Naive thymus-derived CD4-positive, alpha-beta T cell (primary cell): Measurements from ENCODE around the gene FAAP100. TPM values are rescaled to one million over a fixed set of nuclear protein-coding genes. Genes with fewer than 3 reads are reported as not detected.

Source experiments
- ATAC-seq: fragments of 150-1000 bp; cut with Tn5 transposase; 2 replicates; pipeline ENCODE4 v1.10.0; 2021; ENCODE audit warnings: mild to moderate bottlenecking, moderate library complexity
- CTCF ChIA-PET: fragments of 350-600 bp; sonication (Branson Sonifier 250); formaldehyde crosslinking; loops from one replicate; lab custom pipeline; 2021; ENCODE audit warnings: antibody characterized with exemption; lab: Charles Lee
- POLR2A ChIA-PET: fragments of 350-600 bp; sonication (Branson Sonifier 250); formaldehyde crosslinking; loops from one replicate; lab custom pipeline; 2021; ENCODE audit warnings: antibody characterized with exemption, inconsistent platforms; lab: Charles Lee
- DNase-seq, 9 donors: peaks; one replicate each; pipeline versions ENCODE4 v3.0.0 to v3.0.0-alpha.2; 2020 to 2022; ENCODE audit warnings: mixed read lengths in 1 of 9
- H3K27ac ChIP-seq: one replicate; pipeline ENCODE4 v1.7.0; 2013; ENCODE audit warnings: mild to moderate bottlenecking, low read depth, low read length, moderate library complexity
- H3K27me3 ChIP-seq, 2 donors: one replicate each; pipeline ENCODE4 v1.7.0; 2013; ENCODE audit warnings: low read length in 2 of 2, mild to moderate bottlenecking in 2 of 2, moderate library complexity in 2 of 2; ENCODE audit not compliant: control insufficient read depth in 2 of 2, insufficient read depth in 2 of 2
- H3K36me3 ChIP-seq, 3 experiments: 1 replicate in 2 of 3; 2 replicates in 1 of 3; pipeline ENCODE4 v1.7.0; 2013; ENCODE audit warnings: low read length in 3 of 3, mild to moderate bottlenecking in 3 of 3, moderate library complexity in 1 of 3; ENCODE audit not compliant: insufficient read depth in 3 of 3, control insufficient read depth in 2 of 3
- H3K4me1 ChIP-seq, 2 donors: one replicate each; pipeline ENCODE4 v1.7.0; 2013; ENCODE audit warnings: low read length in 2 of 2, mild to moderate bottlenecking in 2 of 2, moderate library complexity in 1 of 2; ENCODE audit not compliant: control insufficient read depth in 2 of 2, insufficient read depth in 2 of 2
- H3K4me3 ChIP-seq: 2 replicates; pipeline ENCODE4 v1.7.0; 2013; ENCODE audit warnings: mild to moderate bottlenecking, low read length
- H3K9me3 ChIP-seq, 3 experiments: 1 replicate in 2 of 3; 2 replicates in 1 of 3; pipeline ENCODE4 v1.7.0; 2013; ENCODE audit warnings: low read length in 3 of 3; ENCODE audit not compliant: control insufficient read depth in 2 of 3
- H3K27ac Mint-ChIP-seq, 9 donors: one replicate each; pipeline ENCODE4 v1.8.0; 2020 to 2022; ENCODE audit warnings: mixed read lengths in 9 of 9, mild to moderate bottlenecking in 8 of 9, moderate library complexity in 5 of 9, inconsistent platforms in 2 of 9
- H3K27me3 Mint-ChIP-seq, 5 donors: one replicate each; pipeline ENCODE4 v1.8.0; 2021 to 2022; ENCODE audit warnings: mixed read lengths in 5 of 5, mild to moderate bottlenecking in 1 of 5
- H3K36me3 Mint-ChIP-seq, 5 donors: one replicate each; pipeline ENCODE4 v1.8.0; 2020 to 2022; ENCODE audit warnings: mixed read lengths in 5 of 5, mild to moderate bottlenecking in 3 of 5, inconsistent platforms in 1 of 5
- H3K4me1 Mint-ChIP-seq, 7 donors: one replicate each; pipeline ENCODE4 v1.8.0; 2020 to 2022; ENCODE audit warnings: mixed read lengths in 7 of 7, mild to moderate bottlenecking in 3 of 7, inconsistent platforms in 1 of 7
- H3K4me3 Mint-ChIP-seq, 10 donors: one replicate each; pipeline ENCODE4 v1.8.0; 2020 to 2022; ENCODE audit warnings: mild to moderate bottlenecking in 10 of 10, mixed read lengths in 10 of 10, moderate library complexity in 6 of 10, inconsistent platforms in 2 of 10
- H3K9me3 Mint-ChIP-seq, 11 donors: one replicate each; pipeline ENCODE4 v1.8.0; 2020 to 2022; ENCODE audit warnings: mixed read lengths in 11 of 11, mild to moderate bottlenecking in 4 of 11, inconsistent platforms in 1 of 11, moderate library complexity in 1 of 11
- intact Hi-C, 2 donors: fragments of 100-400 bp; cut with micrococcal nuclease; formaldehyde crosslinking; loops; one replicate each; pipeline ENCODE4 v1.15.1; 2023
- polyA plus RNA-seq, 2 donors: library from polyadenylated mRNA; unstranded; fragments of 300-500 nt; fragmentation: Illumina TruSeq; gene quantifications; one replicate each; pipeline ENCODE4 v1.2.3, GENCODE V29; 2021
- total RNA-seq, 6 experiments: library from RNA in 5 of 6; stranded (reverse) in 5 of 6; gene quantifications; 1 replicate in 5 of 6; 2 replicates in 1 of 6; pipeline ENCODE4 v1.2.3 and lab custom pipeline; 2021 to 2026

FAAP100 gene
- total and polyA plus RNA-seq, 7 experiments from 2014 or later: 9.0 to 57.0 (median 37.7) TPM

- Mint-ChIP-seq H3K4me3 (peak overlapping the region; percentile 77 to 93 (median 86)), H3K9me3 (no peaks in the 10 kb centered on the region), H3K27ac (peak overlapping the region; percentile 37 to 87 (median 65)), H3K27me3 (no peaks in the 10 kb centered on the region), H3K36me3 (peaks cover 0 to 8% (median 6%) of the 10 kb centered on the region in 5 donors), H3K4me1 (peaks cover 16 to 41% (median 36%) of the 10 kb centered on the region in 7 donors)
- DNase-seq: no peak
- no peaks in the 10 kb centered on the region for H3K27me3 ChIP-seq
- intact Hi-C loops: loop anchor here (1.0 to 10.0 kb wide), 16 partner anchors 39 to 1289 kb away; partner anchors contain the start of genes MRPL12 (in 2 of the 2), SLC38A10 (in 2 of the 2), ACTG1 (in 1 of the 2) and ARL16 (in 1 of the 2)
- H3K4me3 ChIP-seq: peak overlapping the region; percentile 77
- peak overlapping the region; percentile 95 for H3K27ac ChIP-seq
- H3K9me3 ChIP-seq: no peaks in the 10 kb centered on the region
- ChIA-PET POLR2A (interaction anchor here (0.8 to 6.0 kb wide), 9 partner anchors 13 to 907 kb away, joined by 3 to 65 read pairs (median 6); partner anchors contain the start of genes ACTG1 and NARF), CTCF (interaction anchor here (1.0 to 1.6 kb wide), 3 partner anchors 31 to 50 kb away, joined by 4 to 7 read pairs (median 4); no protein-coding TSS in a partner anchor)
- peaks cover 17% of the 10 kb centered on the region in 2 donors for H3K4me1 ChIP-seq
- ATAC-seq: no peak
- peaks cover 0 to 31% (median 6%) of the 10 kb centered on the region in 3 experiments for H3K36me3 ChIP-seq
Observed at GRCh38 chr17:81551458-81552243, 502 bp downstream of the FAAP100 start.

- DNase-seq (no peak), ATAC-seq (no peak)
- peaks cover 0 to 12% (median 6%) of the 10 kb centered on the region in 5 donors for H3K36me3 Mint-ChIP-seq
- H3K9me3 ChIP-seq: no peaks in the 10 kb centered on the region
- H3K27me3 ChIP-seq: no peaks in the 10 kb centered on the region
- peak overlapping the region; percentile 77 for H3K4me3 ChIP-seq
- H3K4me3 Mint-ChIP-seq: peak overlapping the region; percentile 77 to 93 (median 86)
- peaks cover 16 to 41% (median 36%) of the 10 kb centered on the region in 7 donors for H3K4me1 Mint-ChIP-seq
- intact Hi-C loops: loop anchor here (5.0 to 10.0 kb wide), 5 partner anchors 131 to 1289 kb away; partner anchors contain the start of genes ARL16 (in 1 of the 2), HGS (in 1 of the 2), MRPL12 (in 1 of the 2) and RNF213 (in 1 of the 2)
- peak overlapping the region in 7 of 9 donors; percentile 37 to 84 (median 64) for H3K27ac Mint-ChIP-seq
- no peaks in the 10 kb centered on the region for H3K9me3 Mint-ChIP-seq
- CTCF ChIA-PET: interaction anchor here (1.4 kb wide), 1 partner anchor 31 kb away, joined by 4 read pairs; no protein-coding TSS in a partner anchor
- POLR2A ChIA-PET: interaction anchor here (1.8 to 6.0 kb wide), 4 partner anchors 14 to 40 kb away, joined by 3 to 65 read pairs (median 18); partner anchors contain the start of gene ACTG1
- peak overlapping the region; percentile 95 for H3K27ac ChIP-seq
- peaks cover 0 to 38% (median 6%) of the 10 kb centered on the region in 3 experiments for H3K36me3 ChIP-seq
- peaks cover 17% of the 10 kb centered on the region in 2 donors for H3K4me1 ChIP-seq
- H3K27me3 Mint-ChIP-seq: no peaks in the 10 kb centered on the region
Observed at GRCh38 chr17:81550830-81551457, 1.2 kb downstream of the FAAP100 start.

GRCh38 chr17:81550285-81550684 is 1.9 kb downstream of the FAAP100 start:
- H3K27ac Mint-ChIP-seq: peak overlapping the region in 3 of 9 donors; percentile 37 to 68 (median 62)
- Histone ChIP-seq H3K4me1 (peaks cover 17% of the 10 kb centered on the region in 2 donors), H3K36me3 (peaks cover 0 to 45% (median 6%) of the 10 kb centered on the region in 3 experiments), H3K4me3 (no peak overlapping the region), H3K9me3 (no peaks in the 10 kb centered on the region), H3K27me3 (no peaks in the 10 kb centered on the region), H3K27ac (no peak overlapping the region)
- no peaks in the 10 kb centered on the region for H3K9me3 Mint-ChIP-seq
- H3K27me3 Mint-ChIP-seq: no peaks in the 10 kb centered on the region
- H3K4me3 Mint-ChIP-seq: peak overlapping the region; percentile 39 to 93 (median 86)
- intact Hi-C loops: loop anchor here (5.0 to 10.0 kb wide), 5 partner anchors 132 to 1288 kb away; partner anchors contain the start of genes ARL16 (in 1 of the 2), HGS (in 1 of the 2), MRPL12 (in 1 of the 2) and RNF213 (in 1 of the 2)
- ChIA-PET POLR2A (interaction anchor here (1.8 to 6.0 kb wide), 2 partner anchors 13 to 39 kb away, joined by 3 to 65 read pairs; partner anchors contain the start of gene ACTG1), CTCF (interaction anchor here (1.4 kb wide), 1 partner anchor 30 kb away, joined by 4 read pairs; no protein-coding TSS in a partner anchor)
- peaks cover 0 to 12% (median 6%) of the 10 kb centered on the region in 5 donors for H3K36me3 Mint-ChIP-seq
- no peak for DNase-seq
- no peak for ATAC-seq
- H3K4me1 Mint-ChIP-seq: peaks cover 16 to 41% (median 36%) of the 10 kb centered on the region in 7 donors

- Mint-ChIP-seq H3K27ac (peak overlapping the region in 3 of 9 donors; percentile 19 to 68 (median 62)), H3K4me1 (peaks cover 16 to 41% (median 36%) of the 10 kb centered on the region in 7 donors), H3K9me3 (no peaks in the 10 kb centered on the region), H3K4me3 (peak overlapping the region; percentile 37 to 93 (median 68)), H3K36me3 (peaks cover 0 to 16% (median 6%) of the 10 kb centered on the region in 5 donors), H3K27me3 (no peaks in the 10 kb centered on the region)
- intact Hi-C loops: loop anchor here (5.0 to 10.0 kb wide), 5 partner anchors 132 to 1288 kb away; partner anchors contain the start of genes ARL16 (in 1 of the 2), HGS (in 1 of the 2), MRPL12 (in 1 of the 2) and RNF213 (in 1 of the 2)
- ChIA-PET POLR2A (interaction anchor here (1.8 to 6.0 kb wide), 2 partner anchors 13 to 39 kb away, joined by 3 to 65 read pairs; partner anchors contain the start of gene ACTG1), CTCF (no interaction called here)
- no peaks in the 10 kb centered on the region for H3K27me3 ChIP-seq
- no peak for ATAC-seq
- H3K36me3 ChIP-seq: peaks cover 0 to 48% (median 6%) of the 10 kb centered on the region in 3 experiments
- H3K27ac ChIP-seq: no peak overlapping the region
- no peaks in the 10 kb centered on the region for H3K9me3 ChIP-seq
- no peak overlapping the region for H3K4me3 ChIP-seq
- H3K4me1 ChIP-seq: peaks cover 17% of the 10 kb centered on the region in 2 donors
- no peak for DNase-seq
Observed at GRCh38 chr17:81549826-81550225, 2.3 kb downstream of the FAAP100 start.

GRCh38 chr17:81549031-81549557 is 3.1 kb downstream of the FAAP100 start:
- Histone ChIP-seq H3K27ac (no peak overlapping the region), H3K36me3 (peaks cover 0 to 56% (median 6%) of the 10 kb centered on the region in 3 experiments), H3K9me3 (no peaks in the 10 kb centered on the region), H3K27me3 (no peaks in the 10 kb centered on the region), H3K4me3 (no peak overlapping the region), H3K4me1 (peaks cover 13 to 15% of the 10 kb centered on the region in 2 donors)
- ATAC-seq (no peak), DNase-seq (no peak)
- no peaks in the 10 kb centered on the region for H3K9me3 Mint-ChIP-seq
- CTCF ChIA-PET: no interaction called here
- H3K36me3 Mint-ChIP-seq: peaks cover 0 to 16% (median 6%) of the 10 kb centered on the region in 5 donors
- intact Hi-C loops: no loop called here
- peak overlapping the region in 1 of 9 donors; percentile 19 for H3K27ac Mint-ChIP-seq
- peaks cover 13 to 37% (median 32%) of the 10 kb centered on the region in 7 donors for H3K4me1 Mint-ChIP-seq
- no peaks in the 10 kb centered on the region for H3K27me3 Mint-ChIP-seq
- peak overlapping the region in 5 of 10 donors; percentile 15 to 80 (median 64) for H3K4me3 Mint-ChIP-seq
- POLR2A ChIA-PET: interaction anchor here (1.8 kb wide), 1 partner anchor 12 kb away, joined by 3 read pairs; no protein-coding TSS in a partner anchor
